ENCODE data around the gene GNE.

- TF ChIP-seq CTCF (conservative IDR thresholded peaks at IDR 0.05; ENCODE audit: low read depth, low read length) (no peak), EZH2phosphoT487 (IDR thresholded peaks at IDR 0.05; ENCODE audit: borderline replicate concordance, low read length) (no peak)
These were observed 40.3 kb upstream of the GNE start for GRCh38 chr9:36298566-36298965.

Data from PC-3 (cell line).